Measurements from ENCODE around the gene PCDHGC3.

The PCDHGC3 gene

GRCh38 chr5:141484310-141484640, 8.5 kb downstream of the PCDHGC3 start:
- no peak for DNase-seq (ENCODE audit: low read depth, low spot score)
- no peak overlapping the region for H3K4me3 ChIP-seq (ENCODE audit: low read length)

- H3K4me3 ChIP-seq (ENCODE audit: low read length) = no peak within 1 kb of the TSS
- no peak for DNase-seq (ENCODE audit: low read depth, low spot score)
Observed at GRCh38 chr5:141484641-141485311, 9.0 kb downstream of the PCDHGC3 start, which contains the start of gene PCDHGC4. Gene PCDHGC4, plus strand, starts transcription at chr5:141485030. Its CDS starts 144 bp downstream, at chr5:141485174.

GRCh38 chr5:141485321-141486055, 9.7 kb downstream of the PCDHGC3 start:
- no peak overlapping the region for H3K4me3 ChIP-seq (ENCODE audit: low read length)
- DNase-seq (ENCODE audit: low read depth, low spot score) = no peak

- no peak for DNase-seq (ENCODE audit: low read depth, low spot score)
- no peak overlapping the region for H3K4me3 ChIP-seq (ENCODE audit: low read length)
Observed at GRCh38 chr5:141486091-141486490, 10.3 kb downstream of the PCDHGC3 start.

- no peak overlapping the region for H3K4me3 ChIP-seq (ENCODE audit: low read length)
- no peak for DNase-seq (ENCODE audit: low read depth, low spot score)
Observed at GRCh38 chr5:141487131-141487530, 11.4 kb downstream of the PCDHGC3 start.

- no peak for DNase-seq (ENCODE audit: low read depth, low spot score)
- no peak within 1 kb of the TSS for H3K4me3 ChIP-seq (ENCODE audit: low read length)
Observed at GRCh38 chr5:141488591-141489561, 13.1 kb downstream of the PCDHGC3 start, which contains the start of gene PCDHGC5. Gene PCDHGC5, plus strand, starts transcription at chr5:141489081. Its CDS starts 160 bp downstream, at chr5:141489241.

GRCh38 chr5:141489841-141490240, 14.1 kb downstream of the PCDHGC3 start:
- no peak for DNase-seq (ENCODE audit: low read depth, low spot score)
- H3K4me3 ChIP-seq (ENCODE audit: low read length) = no peak overlapping the region

GRCh38 chr5:141490271-141490670, 14.5 kb downstream of the PCDHGC3 start:
- no peak for DNase-seq (ENCODE audit: low read depth, low spot score)

GRCh38 chr5:141490771-141491170, 15.0 kb downstream of the PCDHGC3 start:
- no peak for DNase-seq (ENCODE audit: low read depth, low spot score)
- no peak overlapping the region for H3K4me3 ChIP-seq (ENCODE audit: low read length)

More at GRCh38 chr5:141490271-141490670, 14.5 kb downstream of the PCDHGC3 start:
- no peak overlapping the region for H3K4me3 ChIP-seq (ENCODE audit: low read length)

GRCh38 chr5:141491323-141492167, 15.8 kb downstream of the PCDHGC3 start:
- no peak for DNase-seq (ENCODE audit: low read depth, low spot score)
- H3K4me3 ChIP-seq (ENCODE audit: low read length) = no peak overlapping the region

- H3K4me3 ChIP-seq (ENCODE audit: low read length) = no peak overlapping the region
- DNase-seq (ENCODE audit: low read depth, low spot score) = no peak
Observed at GRCh38 chr5:141492168-141492885, 16.6 kb downstream of the PCDHGC3 start.

GRCh38 chr5:141493500-141494422, 18.0 kb downstream of the PCDHGC3 start:
- no peak for DNase-seq (ENCODE audit: low read depth, low spot score)
- no peak overlapping the region for H3K4me3 ChIP-seq (ENCODE audit: low read length)

GRCh38 chr5:141494761-141495452, 19.1 kb downstream of the PCDHGC3 start:
- no peak for DNase-seq (ENCODE audit: low read depth, low spot score)
- H3K4me3 ChIP-seq (ENCODE audit: low read length) = no peak overlapping the region

GRCh38 chr5:141495453-141495811, 19.7 kb downstream of the PCDHGC3 start:
- no peak overlapping the region for H3K4me3 ChIP-seq (ENCODE audit: low read length)
- no peak for DNase-seq (ENCODE audit: low read depth, low spot score)

GRCh38 chr5:141496038-141496437, 20.3 kb downstream of the PCDHGC3 start:
- peak; percentile 51 for DNase-seq (ENCODE audit: low read depth, low spot score)
- H3K4me3 ChIP-seq (ENCODE audit: low read length) = no peak overlapping the region

GRCh38 chr5:141501761-141502160, 26.0 kb downstream of the PCDHGC3 start:
- DNase-seq (ENCODE audit: low read depth, low spot score) = no peak
- H3K4me3 ChIP-seq (ENCODE audit: low read length) = no peak overlapping the region

- no peak for DNase-seq (ENCODE audit: low read depth, low spot score)
- no peak overlapping the region for H3K4me3 ChIP-seq (ENCODE audit: low read length)
Observed at GRCh38 chr5:141503681-141504080, 27.9 kb downstream of the PCDHGC3 start.
